Measurements from ENCODE around the gene RYR3.

The RYR3 gene

DNA sequence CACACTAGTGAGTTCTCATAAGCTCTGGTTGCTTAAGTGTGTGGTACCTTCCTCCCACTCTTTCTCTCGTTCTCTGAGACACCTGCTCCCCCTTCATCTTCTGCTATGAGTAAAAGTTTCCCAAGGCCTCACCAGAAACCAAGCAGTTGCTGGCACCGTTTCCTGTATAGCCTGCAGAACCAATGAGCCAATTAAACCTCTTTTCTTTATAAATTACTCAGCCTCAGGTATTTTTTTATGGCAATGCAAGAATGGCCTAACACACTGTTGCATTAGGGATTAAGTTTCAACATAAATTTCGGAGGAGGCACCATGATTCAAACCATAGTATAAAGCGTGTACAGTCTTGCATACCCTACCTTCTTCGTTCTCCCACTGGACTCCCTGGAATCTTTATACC, 405.3 kb downstream of the RYR3 start:
- DNase-seq (ENCODE audit: low spot score), result no peak

DNA sequence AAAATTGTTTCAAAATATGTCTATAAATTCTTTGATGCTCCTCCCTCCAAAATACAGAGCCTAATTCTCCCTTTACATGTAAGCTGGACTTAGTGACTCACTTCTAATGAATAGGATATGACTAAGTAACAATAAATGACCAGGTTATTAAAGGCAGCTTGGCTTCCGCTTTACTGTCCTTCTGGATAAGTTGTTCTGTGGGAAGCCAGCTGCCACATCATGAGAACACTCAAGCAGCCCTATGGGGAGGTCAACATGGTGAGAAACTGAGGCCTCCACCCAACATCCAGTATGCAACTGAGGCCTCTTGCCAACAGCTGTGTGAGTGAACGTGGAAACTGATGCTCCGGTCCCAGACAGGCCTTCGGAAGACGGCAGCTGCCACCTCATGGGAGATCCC, 410.2 kb downstream of the RYR3 start:
- no peak for DNase-seq (ENCODE audit: low spot score)

DNA sequence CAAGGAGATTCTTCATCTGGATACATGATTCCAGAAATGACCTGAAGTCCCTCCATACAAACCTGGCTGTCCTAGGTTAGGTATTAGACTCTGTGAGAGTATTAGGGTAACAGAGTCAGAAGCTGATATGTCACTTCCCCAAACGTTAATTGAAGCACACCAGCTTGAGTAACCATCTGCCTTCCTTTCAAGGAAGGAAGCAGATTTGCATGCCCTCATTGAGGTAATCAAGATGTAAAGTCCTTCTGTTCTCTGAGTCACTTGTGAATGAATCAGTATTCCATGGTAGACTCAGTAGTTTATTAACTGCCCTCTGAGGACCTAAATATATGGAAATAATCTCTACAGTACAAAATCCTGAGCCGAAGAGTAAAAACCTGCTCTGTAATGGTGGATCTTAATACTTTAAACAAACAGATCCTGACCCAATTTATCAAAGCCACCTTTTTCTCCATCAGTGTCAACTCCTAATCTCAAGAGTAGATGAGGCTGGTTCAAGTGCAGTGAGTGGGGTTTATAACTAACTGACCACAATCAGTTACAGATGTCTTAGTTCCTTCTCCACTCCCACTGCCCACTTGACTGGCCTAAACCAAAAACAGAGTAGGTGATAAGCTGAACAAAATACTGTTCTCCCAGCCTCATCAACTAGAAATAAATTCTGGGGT, 411.4 kb downstream of the RYR3 start:
- DNase-seq (ENCODE audit: low spot score), result no peak

DNA sequence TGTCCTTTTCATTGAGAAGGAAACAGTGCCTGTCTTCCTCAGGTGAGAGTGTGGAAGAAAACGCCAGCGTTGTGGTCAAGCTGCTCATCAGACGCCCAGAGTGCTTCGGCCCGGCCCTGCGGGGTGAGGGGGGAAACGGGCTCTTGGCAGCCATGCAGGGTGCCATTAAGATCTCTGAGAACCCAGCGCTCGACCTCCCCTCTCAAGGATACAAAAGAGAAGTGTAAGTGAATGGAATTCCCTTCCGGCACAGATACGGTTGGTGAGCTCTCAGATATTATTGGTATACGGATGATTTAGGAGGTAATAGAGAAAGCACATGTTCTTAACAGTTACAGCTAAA, 411.9 kb downstream of the RYR3 start:
- no peak for DNase-seq (ENCODE audit: low spot score)

DNA sequence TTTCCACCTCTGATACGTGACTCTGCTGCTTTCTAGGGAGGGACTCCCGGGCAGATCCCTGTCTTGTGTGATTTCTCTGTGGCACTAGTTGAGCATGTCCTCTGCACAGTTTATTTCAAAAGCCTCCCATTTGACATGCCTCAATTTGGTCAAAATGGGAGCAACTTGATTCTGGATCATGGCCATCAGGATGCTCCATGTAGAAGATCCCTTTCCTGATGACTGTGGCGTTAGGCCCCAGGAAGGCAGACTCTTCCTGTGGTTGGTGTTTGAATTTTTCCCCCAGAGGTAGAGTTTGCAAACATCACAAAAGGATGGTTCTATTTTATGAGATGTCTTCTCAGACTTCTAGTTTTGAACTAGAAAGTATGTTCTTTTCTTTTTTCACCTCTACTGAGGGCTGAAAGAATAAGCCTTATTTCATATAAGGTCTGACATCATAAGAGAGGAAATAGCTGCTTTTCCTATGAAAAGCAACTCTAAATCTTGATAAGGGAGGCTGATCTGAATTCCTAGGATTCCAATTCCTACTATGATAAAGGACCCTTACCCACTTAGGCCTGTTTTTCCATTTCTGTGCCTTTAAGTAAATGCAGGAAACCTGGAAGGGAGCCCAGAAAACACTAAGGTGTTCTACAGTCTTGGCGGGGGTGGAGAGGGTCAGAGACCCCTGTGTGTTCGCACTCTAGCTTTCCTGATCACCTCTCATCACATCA, 413.7 kb downstream of the RYR3 start:
- no peak for DNase-seq (ENCODE audit: low spot score)

DNA sequence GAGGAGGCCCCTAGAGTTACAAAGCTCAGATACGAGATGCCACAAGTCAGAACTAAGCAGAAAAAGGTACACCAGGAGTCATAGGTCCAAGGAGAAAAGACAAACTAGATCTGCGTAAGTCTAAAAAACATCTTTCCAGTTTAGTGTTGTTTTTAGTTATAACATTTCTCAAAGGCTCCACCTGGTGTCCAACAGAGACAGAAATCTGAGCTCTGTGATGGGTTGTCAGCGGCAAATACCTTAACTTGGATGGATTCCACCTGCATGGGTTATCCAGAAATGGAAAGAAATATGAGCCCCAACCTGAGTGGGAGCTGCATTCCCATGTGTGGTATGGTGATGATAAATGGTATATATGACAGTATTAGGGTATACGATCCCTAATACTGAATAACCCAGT, 418.9 kb downstream of the RYR3 start:
- DNase-seq (ENCODE audit: low spot score), result no peak

DNA sequence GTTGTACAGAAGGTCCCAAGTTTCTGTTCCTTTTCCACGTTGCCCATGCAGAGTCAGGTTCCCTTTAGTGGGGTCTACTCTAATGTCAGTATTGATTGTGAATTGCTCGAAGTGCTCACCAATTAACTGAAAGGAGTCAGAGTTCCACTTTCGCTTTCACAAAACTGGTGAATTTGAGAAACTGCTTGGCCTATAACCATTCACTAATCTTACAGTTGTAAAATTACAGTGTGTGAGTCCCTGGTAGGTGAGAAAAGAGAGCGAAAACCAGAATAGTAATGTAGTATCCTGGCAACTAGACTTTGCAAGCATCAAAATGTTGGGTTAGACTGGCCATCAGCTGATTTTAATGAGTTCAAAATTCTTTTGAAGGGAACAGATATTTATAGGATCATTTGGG, 420.0 kb downstream of the RYR3 start:
- DNase-seq (ENCODE audit: low spot score), result no peak

DNA sequence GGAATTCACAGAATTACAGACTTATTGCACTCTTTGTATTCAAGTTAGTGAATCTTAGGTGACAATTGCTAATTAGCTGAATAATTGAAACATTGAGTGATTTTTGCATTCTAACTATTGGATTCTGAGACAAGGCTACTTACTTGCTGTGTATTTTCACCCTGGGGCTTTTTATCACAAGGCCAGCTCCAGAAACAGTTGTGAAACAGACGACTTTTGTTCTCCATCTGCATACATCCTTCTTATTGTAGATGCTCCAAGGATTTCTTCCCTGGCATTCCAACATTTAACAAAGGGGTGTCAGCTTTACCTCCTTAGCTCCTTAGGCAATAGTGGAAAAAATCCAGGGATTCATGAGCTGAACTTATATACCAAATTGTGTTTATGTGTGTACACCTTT, 424.4 kb downstream of the RYR3 start:
- no peak for DNase-seq (ENCODE audit: low spot score)

DNA sequence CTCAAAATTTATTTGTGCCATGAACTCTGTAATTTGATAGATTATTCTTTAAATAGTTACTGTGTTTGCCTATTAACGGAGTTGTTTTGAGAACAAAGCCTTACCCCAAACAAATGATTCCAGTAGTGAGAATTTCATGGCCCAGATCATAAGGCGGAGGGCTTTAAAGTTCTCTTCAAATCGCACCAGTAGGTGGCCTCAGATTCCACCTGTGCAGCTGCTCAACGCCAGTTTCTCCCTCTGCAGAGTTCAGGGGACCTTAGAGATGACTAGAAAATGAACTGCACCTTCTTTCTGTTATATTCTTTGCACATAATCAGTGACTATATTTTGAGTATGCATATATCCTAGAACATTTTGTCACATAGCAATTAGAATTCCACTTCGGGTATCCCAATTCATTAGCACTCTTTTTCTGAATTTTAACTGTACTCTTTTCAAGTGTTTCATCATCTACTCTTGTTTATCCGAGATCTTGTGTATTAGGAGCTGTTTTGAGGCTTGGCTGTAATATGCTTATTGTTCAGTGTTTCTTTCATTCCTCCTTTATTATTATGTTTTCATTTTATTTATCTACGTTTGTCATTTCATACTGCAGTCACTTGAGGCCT, 425.0 kb downstream of the RYR3 start:
- no peak for DNase-seq (ENCODE audit: low spot score)

DNA sequence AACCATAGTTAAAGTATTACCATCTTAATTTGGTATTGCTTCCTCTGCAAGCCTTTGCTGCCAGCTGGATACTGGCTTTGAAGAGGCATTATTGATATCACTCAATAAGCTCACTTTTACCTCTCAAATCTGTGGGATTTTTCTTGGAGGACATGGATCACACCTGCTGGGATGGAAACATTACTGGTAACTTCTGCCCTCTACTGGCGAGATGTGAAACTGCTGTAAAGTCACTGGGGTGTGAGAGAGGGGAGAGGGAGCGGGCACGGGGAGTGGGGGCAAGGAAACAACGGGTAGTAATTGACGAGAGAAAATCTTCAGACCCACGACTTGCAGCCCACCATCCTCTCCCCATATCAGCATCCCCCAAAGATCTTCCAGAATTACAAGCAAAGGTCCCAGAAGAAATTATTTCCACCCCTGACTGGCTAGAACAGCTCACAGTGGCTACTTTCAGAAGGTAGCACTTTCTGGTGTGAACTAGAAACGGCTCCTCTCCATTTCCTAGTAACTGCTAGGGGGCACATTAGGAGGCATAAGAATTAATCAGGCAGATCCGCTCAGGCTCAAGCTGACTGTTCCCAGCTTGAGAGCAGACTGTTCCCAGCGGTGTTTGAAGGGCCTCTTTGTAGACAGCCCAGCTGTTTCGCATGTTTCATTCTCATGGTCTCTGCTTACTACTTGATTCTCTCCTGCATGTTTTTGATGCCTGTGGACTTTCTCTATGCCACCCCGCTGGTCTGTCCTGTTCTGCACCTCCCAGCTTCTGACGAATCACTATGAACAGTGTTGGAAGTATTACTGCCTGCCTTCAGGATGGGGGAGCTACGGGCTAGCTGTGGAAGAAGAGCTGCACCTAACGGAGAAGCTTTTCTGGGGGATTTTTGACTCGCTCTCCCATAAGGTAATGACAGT, 427.2 kb downstream of the RYR3 start:
- DNase-seq (ENCODE audit: low spot score), result peak; percentile 72

DNA sequence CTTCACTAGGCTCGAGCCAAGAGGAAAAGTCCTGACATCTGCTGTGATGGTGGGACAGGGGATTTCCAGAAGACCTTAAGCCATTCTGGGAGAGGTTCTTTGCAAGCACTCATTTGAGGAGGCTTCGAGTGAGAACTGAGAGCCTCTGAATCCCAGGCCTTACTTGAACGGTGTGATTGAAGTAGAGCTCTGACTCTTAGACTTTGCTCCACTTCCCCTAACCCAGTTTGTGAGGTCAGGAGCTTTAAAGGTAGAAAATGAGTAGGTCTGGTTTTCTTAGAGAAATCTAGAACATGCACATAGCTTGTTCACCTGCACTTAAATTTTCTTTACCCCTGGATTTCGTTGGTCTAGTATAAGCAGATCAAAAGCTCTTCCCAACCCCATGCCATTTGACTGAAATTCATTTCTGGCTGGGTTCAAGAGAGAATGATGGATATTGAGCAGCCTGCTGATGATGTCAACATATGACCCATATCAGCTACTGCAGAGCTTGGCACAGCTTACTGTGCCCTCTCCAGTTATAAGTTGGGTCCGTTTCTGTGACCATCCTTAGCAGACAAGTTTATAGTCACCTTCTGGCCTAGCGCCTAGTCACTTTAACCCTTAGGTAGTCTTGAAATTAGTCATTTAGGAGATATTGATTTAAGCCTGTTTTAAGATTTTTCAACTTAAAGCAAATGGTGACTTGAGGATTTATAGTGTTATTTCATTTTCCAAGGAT, 428.3 kb downstream of the RYR3 start:
- DNase-seq (ENCODE audit: low spot score), result no peak

DNA sequence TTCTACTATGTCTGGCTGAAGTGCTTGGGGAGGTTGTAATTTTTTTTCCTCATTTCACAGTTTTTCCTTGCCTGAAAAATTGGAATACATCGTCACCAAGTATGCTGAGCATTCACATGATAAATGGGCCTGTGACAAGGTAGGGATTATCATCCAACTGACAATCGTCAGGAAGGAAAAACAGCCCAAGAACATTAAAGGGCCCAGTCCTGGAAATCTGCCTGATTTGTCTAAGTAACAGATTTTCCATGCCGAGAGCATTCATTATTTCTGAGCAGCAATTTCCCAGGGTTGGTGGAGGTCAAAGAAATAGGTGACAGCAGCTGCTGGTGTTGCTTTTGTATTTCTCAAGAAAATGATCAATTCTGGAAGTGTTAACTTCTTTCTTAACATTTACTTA, 431.5 kb downstream of the RYR3 start:
- no peak for DNase-seq (ENCODE audit: low spot score)

DNA sequence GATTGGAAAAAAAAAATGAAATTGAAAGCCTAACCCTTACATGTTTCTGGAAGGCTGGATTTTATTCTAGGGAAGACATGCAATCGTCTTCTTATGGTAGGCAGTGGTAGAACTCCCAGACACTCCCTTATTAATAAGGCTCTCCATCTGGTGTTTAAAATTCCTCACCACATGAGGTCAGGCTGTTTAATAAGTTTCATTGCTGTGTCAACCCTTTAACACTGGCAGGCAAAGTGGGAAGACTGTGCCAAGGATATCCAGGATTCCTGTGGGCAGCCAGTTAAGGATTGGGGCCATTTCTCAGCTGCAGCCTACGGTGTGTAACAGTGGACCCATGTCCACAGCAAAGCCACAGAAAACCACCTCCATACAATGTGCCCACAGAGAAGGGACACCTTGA, 432.0 kb downstream of the RYR3 start:
- DNase-seq (ENCODE audit: low spot score), result no peak

DNA sequence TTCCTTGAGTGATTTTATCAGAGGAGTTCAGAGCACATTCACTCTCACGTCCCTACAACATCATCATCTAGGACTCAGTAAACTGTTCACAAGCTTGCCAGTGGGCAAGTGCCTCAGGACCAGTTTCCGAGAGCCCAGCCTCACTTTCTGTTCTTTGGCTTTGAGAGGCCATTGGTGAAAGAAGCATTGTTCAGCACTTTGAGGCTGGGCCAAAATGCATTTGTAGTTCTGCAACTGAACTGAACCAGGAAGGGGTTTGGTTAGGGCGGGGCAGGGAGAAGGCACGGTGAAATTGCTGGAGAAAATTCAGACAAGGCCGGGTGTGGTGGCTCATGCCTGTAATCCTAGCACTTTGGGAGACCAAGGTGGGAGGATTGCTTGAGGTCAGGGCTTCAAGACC, 435.4 kb downstream of the RYR3 start:
- DNase-seq (ENCODE audit: low spot score), result no peak

DNA sequence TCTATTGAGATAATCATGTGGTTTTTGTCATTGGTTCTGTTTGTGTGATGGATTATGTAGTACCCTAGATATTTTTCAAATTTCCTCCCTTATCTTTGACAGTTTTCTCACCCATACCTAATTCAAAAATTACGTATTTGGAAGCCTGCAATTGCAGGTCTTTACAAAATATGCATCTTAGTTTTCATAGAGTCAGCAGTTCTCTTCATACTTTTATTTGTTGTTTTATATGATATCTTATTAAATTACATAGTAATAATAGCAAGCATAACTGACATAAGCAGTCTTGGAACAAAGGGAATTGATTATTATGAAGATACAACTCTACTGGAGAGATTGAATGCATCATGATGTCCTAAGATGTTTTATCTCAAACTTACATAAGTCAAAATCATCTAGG, 442.2 kb downstream of the RYR3 start:
- DNase-seq (ENCODE audit: low spot score), result no peak

DNA sequence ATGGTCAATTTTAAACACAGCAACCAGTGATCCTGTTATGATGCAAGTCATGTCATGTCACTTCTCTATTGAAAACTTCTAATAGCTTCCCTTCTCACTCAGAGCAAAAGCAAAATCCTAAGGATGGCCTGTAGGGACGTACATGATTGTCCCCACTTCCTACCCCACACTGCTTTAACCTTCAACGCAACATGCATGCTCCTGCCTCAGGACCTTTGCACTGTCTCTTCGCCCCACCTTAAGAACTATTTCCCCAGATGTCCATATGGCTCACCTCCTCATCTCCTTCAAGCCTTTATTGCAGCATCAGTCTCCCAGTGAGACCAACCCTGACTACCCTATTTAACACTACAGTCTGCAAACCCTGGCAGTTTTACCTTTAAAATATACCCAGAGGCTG, 443.5 kb downstream of the RYR3 start:
- DNase-seq (ENCODE audit: low spot score), result no peak

DNA sequence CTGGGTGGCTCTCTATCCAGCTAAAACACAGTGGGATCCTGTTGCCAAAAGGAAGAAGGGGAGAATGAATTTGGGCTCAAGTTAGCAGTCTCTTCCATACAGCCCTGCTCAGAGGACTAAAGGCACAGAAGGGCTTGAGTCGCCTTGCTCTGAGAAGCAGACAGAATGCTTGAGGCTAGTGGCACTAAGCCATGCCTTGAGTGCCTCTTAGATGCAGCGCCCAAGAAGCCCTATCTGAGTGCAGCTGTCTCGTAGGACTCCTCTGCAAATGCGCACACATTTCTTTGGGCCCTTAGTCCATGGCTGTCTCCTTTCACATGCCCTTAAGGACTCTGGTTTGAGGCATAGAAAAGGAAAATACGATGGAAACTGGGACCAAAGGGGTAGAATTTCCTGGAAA, 446.2 kb downstream of the RYR3 start:
- DNase-seq (ENCODE audit: low spot score), result no peak

DNA sequence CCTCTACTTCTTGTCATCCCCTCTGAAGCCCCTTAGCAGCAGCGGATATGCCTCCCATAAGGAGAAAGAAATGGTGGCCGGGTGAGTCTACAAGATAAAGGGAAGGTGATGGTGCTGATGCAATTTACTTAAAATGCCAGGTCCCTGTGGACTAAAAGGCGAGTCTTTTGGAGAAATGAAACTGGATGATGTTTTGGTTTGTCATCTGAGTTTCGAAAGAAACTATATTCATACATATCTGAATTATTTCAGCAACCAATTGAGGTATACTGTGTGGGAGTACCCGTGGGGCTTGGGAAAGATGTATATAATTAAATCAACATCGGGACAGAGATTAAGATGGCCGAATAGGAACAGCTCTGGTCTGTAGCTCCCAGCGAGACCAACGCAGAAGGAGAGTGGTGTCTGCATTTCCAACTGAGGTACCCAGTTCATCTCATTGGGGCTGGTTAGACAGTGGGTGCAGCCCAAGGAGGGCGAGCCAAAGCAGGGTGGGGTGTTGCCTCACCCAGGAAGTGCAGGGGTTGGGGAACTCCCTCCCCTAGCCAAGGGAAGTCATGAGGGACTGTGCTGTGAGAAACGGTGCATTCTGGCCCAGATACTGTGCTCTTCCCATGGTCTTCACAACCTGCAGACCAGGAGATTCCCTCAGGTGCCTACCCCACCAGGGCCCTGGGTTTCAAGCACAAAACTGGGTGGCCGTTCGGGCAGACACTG, 446.9 kb downstream of the RYR3 start:
- no peak for DNase-seq (ENCODE audit: low spot score)

DNA sequence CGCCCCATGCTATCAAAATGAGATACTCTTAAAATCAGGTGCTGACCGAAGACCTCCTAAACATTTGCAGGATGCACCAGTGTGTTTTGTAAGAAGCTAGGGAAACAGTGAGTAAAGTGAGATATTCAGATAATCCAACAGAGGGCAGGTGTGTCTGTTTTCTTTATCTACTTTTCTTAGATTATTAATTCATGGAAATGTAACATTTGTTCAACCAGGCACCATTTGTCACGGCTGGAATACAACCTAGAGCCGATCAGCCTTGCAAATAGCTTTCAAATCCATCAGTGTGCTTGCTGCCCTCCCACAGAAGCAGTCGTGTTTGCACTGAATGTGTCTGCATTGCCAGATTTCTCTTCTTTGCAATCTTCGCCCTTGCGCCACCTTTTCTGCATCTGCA, 455.6 kb downstream of the RYR3 start:
- no peak for DNase-seq (ENCODE audit: low spot score)

DNA sequence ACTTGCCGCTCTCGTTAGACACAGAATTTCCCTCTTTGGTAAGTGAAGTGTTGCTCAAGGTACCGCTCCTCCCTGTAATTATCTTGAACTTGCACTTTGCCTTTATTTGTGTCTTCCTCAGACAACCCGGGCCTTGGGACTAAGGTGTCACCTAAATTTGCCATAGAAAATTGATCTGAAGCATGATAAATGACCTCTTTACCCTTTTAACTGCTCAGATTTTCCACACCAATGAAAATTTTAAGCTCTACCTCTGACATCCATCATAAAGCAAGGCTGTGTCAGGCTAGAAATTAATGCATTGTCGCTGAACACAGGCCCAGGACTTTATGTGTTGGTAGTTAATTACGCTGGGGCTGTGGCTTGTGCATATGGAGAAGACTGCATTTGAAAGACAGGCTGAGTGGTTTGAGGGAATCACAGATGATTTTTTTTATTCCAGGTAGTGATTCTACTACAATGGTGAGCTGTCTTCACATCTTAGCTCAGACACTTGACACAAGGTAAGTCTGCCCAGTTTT, 458.0 kb downstream of the RYR3 start:
- DNase-seq (ENCODE audit: low spot score), result no peak

DNA sequence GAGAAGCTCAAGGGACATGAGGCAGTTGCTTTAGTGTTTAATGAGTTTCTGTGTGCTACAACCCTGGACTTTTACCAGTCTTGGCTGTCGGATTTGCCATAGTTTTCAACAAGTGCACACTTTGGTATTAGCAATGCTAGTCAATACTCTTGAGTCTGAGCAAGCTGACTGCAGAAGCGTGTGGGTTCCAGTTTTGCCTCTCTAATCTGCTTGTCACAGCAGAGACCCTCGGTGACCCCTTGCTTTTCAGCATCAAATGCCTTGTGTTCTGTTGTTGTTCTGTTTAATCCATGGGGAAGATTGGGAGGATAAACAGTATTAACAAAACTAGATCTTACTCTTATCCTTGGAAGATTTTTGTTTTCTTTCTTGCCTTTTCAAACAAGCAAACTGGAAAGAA, 463.2 kb downstream of the RYR3 start:
- peak; percentile 56 for DNase-seq (ENCODE audit: low spot score)
